Sigmoid colon (tissue), 4 donors: Measurements from ENCODE around the gene OR6N1.

ENCODE experiments used
- POLR2A ChIP-seq, 2 donors: fragments of 450-650 bp; IDR thresholded peaks; one replicate each; pipeline ENCODE4 v1.6.1; 2016; ENCODE audit warnings: antibody characterized with exemption in 2 of 2, mild to moderate bottlenecking in 2 of 2, moderate library complexity in 2 of 2
- POLR2AphosphoS5 ChIP-seq, 4 donors: sonication (generic); formaldehyde crosslinking; IDR thresholded peaks; one replicate each; pipeline ENCODE4 v1.6.1; 2017; ENCODE audit warnings: antibody characterized with exemption in 4 of 4
- TF ChIP-seq, protein P1 (sequence below), 4 experiments: fragments of 450-650 bp in 3 of 4; fragments of 200-600 bp in 1 of 4; IDR thresholded peaks; one replicate each; pipeline ENCODE4 v1.5.1; 2016 to 2019; ENCODE audit warnings: antibody characterized with exemption in 4 of 4, mild to moderate bottlenecking in 3 of 4, moderate library complexity in 2 of 4

- TF ChIP-seq, protein P1, sequence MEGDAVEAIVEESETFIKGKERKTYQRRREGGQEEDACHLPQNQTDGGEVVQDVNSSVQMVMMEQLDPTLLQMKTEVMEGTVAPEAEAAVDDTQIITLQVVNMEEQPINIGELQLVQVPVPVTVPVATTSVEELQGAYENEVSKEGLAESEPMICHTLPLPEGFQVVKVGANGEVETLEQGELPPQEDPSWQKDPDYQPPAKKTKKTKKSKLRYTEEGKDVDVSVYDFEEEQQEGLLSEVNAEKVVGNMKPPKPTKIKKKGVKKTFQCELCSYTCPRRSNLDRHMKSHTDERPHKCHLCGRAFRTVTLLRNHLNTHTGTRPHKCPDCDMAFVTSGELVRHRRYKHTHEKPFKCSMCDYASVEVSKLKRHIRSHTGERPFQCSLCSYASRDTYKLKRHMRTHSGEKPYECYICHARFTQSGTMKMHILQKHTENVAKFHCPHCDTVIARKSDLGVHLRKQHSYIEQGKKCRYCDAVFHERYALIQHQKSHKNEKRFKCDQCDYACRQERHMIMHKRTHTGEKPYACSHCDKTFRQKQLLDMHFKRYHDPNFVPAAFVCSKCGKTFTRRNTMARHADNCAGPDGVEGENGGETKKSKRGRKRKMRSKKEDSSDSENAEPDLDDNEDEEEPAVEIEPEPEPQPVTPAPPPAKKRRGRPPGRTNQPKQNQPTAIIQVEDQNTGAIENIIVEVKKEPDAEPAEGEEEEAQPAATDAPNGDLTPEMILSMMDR (IDR thresholded peaks at IDR 0.05), result no peak
- TF ChIP-seq POLR2AphosphoS5 (IDR thresholded peaks at IDR 0.05) (no peak), POLR2A (IDR thresholded peaks at IDR 0.05) (no peak)
These were observed 40.3 kb downstream of the OR6N1 start for GRCh38 chr1:158731707-158732106.
